Loucy (cell line): ENCODE data around the gene TUBD1.

Experiments
- H2AFZ ChIP-seq: fragments of 200-600 bp; sonication (generic); 2 replicates; pipeline ENCODE4 v1.6.0; 2016; ENCODE audit warnings: antibody characterized with exemption, mild to moderate bottlenecking, low read length, moderate library complexity
- H3F3A ChIP-seq: fragments of 200-600 bp; 2 replicates; pipeline ENCODE4 v1.6.0; 2016; ENCODE audit warnings: antibody characterized with exemption, low read depth, mild to moderate bottlenecking
- H3K27me3 ChIP-seq: fragments of 200-600 bp; sonication (generic); 2 replicates; pipeline ENCODE4 v1.6.1; 2014; ENCODE audit warnings: low read length, mild to moderate bottlenecking; ENCODE audit not compliant: insufficient read depth, poor library complexity, severe bottlenecking
- H3K36me3 ChIP-seq: fragments of 200-600 bp; sonication (generic); 2 replicates; pipeline ENCODE4 v1.6.1; 2016; ENCODE audit warnings: low read length; ENCODE audit not compliant: insufficient read depth
- H3K4me1 ChIP-seq: fragments of 200-600 bp; sonication (generic); 2 replicates; pipeline ENCODE4 v1.5.1; 2014; ENCODE audit warnings: low read length, mild to moderate bottlenecking; ENCODE audit not compliant: insufficient read depth, poor library complexity, severe bottlenecking
- H3K4me2 ChIP-seq: fragments of 200-600 bp; sonication (generic); 2 replicates; pipeline ENCODE4 v1.6.0; 2014; ENCODE audit warnings: antibody characterized with exemption, low read length, low read depth, mild to moderate bottlenecking; ENCODE audit not compliant: poor library complexity, severe bottlenecking
- H3K4me3 ChIP-seq: fragments of 200-600 bp; sonication (generic); 2 replicates; pipeline ENCODE4 v1.5.1; 2014; ENCODE audit warnings: low read length, mild to moderate bottlenecking, mixed read lengths; ENCODE audit not compliant: poor library complexity, severe bottlenecking
- H3K79me2 ChIP-seq: fragments of 200-600 bp; sonication (generic); 2 replicates; pipeline ENCODE4 v1.6.1; 2014; ENCODE audit warnings: low read length; ENCODE audit not compliant: insufficient read depth
- H3K9ac ChIP-seq: fragments of 200-600 bp; sonication (generic); 2 replicates; pipeline ENCODE4 v1.6.0; 2014; ENCODE audit warnings: mild to moderate bottlenecking, low read depth, low read length, moderate library complexity; ENCODE audit not compliant: poor library complexity, severe bottlenecking
- H3K9me2 ChIP-seq: fragments of 200-600 bp; sonication (generic); replicated peaks from 2 replicates; pipeline ENCODE4 v1.6.1; 2016; ENCODE audit warnings: low read depth, low read length, mixed read lengths
- H3K9me3 ChIP-seq: fragments of 200-600 bp; sonication (generic); 2 replicates; pipeline ENCODE4 v1.6.1; 2014; ENCODE audit warnings: mild to moderate bottlenecking, antibody characterized with exemption, low read length, low read depth; ENCODE audit not compliant: insufficient read depth
- H4K20me1 ChIP-seq: fragments of 200-600 bp; sonication (generic); 2 replicates; pipeline ENCODE4 v1.6.0; 2014; ENCODE audit warnings: antibody characterized with exemption, low read length, mild to moderate bottlenecking; ENCODE audit not compliant: insufficient read depth, poor library complexity, severe bottlenecking
- CTCF ChIP-seq: fragments of 200-600 bp; sonication (generic); conservative IDR thresholded peaks from 2 replicates; pipeline ENCODE4 v1.5.1; 2014; ENCODE audit warnings: mild to moderate bottlenecking, antibody characterized with exemption, low read length
- EZH2phosphoT487 ChIP-seq: fragments of 200-600 bp; IDR thresholded peaks from 2 replicates; pipeline ENCODE4 v1.6.1; 2018; ENCODE audit warnings: antibody characterized with exemption, mild to moderate bottlenecking, moderate library complexity, borderline replicate concordance

TUBD1 gene

DNA sequence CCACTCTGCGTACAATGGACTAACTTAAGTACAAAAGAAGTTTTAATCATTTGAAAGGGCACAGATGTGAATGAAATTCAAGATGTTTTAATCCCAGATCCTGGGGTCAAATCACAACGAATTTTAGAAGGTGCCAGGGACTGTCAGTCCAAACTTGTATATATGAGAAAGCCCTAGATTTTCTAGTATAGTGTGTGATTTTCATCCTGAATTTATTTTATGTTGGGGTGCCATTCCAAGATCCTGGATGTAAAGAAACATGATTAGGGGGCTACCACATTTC lies 64.3 kb downstream of the TUBD1 start:
- H4K20me1 ChIP-seq = no peaks in the 10 kb centered on the region
- peak overlapping the region; percentile 98 for H3K4me2 ChIP-seq
- H3K9ac ChIP-seq = peak overlapping the region; percentile 93
- H3K4me1 ChIP-seq = peaks cover 79% of the 10 kb centered on the region
- no peak overlapping the region for H2AFZ ChIP-seq
- no peaks in the 10 kb centered on the region for H3K27me3 ChIP-seq
- H3K9me3 ChIP-seq = no peaks in the 10 kb centered on the region
- H3K36me3 ChIP-seq = no peaks in the 10 kb centered on the region
- peak overlapping the region; percentile 74 for H3K4me3 ChIP-seq
- no peaks in the 10 kb centered on the region for H3K9me2 ChIP-seq
- peaks cover 32% of the 10 kb centered on the region for H3F3A ChIP-seq
- H3K79me2 ChIP-seq = peaks cover 56% of the 10 kb centered on the region
- TF ChIP-seq EZH2phosphoT487 = no peak

DNA sequence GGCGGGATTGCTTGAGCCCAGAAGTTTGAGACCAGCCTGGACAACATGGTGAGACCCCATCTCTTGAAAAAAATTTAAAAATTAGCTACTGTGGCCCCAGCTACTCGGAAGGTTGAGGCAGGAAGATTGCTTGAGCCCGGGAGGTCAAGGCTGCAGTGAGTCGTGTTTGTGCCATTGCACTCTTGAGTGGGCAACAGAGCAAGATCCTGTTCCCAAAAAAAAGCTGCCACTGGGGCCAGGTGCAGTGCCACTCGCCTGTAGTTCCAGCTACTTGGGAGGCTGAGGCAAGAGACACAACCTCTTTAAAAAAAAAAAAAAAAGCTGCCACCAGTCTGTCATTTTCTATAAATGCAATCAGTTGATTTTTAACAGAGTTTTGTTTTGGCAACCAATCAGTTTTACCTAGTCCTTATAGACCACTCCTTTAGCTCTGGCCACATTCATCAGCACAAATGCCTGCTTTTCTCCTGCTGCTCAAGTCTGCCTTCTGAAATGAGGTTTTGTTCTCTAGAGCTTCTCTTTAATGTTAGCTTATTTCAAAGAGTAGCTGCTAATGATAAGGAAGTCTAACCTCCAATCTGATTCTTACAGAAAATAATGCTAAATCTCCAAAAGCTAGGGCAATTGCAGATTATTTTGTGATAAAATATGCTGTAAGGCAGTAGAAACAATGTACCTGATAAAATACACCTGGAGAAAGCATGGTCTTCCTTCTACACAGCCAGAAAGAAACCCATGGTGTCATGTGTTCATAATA lies 64.8 kb downstream of the TUBD1 start:
- Histone ChIP-seq H3K4me3 (peak overlapping the region; percentile 74), H3F3A (peaks cover 29% of the 10 kb centered on the region), H3K79me2 (peaks cover 52% of the 10 kb centered on the region), H2AFZ (no peak overlapping the region), H3K9me2 (no peaks in the 10 kb centered on the region), H3K9ac (peak overlapping the region; percentile 93), H4K20me1 (no peaks in the 10 kb centered on the region), H3K27me3 (no peaks in the 10 kb centered on the region), H3K9me3 (no peaks in the 10 kb centered on the region), H3K4me2 (peak overlapping the region; percentile 98), H3K36me3 (no peaks in the 10 kb centered on the region), H3K4me1 (peaks cover 76% of the 10 kb centered on the region)
- TF ChIP-seq EZH2phosphoT487 (no peak), CTCF (no peak)

DNA sequence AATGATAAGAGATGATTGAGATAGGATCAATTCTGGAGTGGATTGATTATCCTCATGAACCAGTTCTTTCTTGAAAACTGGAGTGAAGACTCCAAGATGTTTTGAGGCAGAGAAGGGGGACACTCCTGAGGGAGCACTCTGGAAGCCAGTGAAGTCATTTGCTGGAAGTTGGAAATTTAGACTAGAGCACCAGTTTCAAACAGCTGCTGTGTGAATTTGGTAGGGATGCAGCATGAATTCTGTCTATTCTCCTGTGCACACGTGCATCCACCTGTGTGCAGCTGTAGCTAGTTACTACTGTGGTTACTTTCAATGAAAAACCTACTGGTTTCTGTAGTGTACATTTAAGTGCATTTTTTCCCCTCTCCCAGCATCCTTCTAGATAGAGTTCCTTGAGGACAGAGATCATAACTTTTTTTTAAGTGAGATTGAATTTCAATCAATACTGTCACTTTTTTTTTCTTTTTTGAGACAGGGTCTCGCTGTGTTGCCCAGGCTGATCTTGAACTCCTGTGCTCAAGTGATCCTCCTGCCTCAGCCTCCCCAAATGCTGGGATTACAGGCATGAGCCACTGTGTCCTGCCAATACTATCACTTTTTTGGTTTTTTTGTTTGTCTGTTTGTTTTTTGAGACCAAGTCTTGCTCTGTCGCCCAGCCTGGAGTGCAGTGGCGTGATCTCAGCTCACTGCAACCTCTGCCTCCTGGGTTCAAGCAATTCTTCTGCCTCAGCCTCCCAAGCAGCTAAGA lies 65.9 kb downstream of the TUBD1 start:
- Histone ChIP-seq H3F3A (peaks cover 27% of the 10 kb centered on the region), H3K4me3 (peak overlapping the region; percentile 74), H3K9ac (peak overlapping the region; percentile 93), H3K9me3 (no peaks in the 10 kb centered on the region), H3K4me2 (peak overlapping the region; percentile 98), H3K79me2 (peaks cover 44% of the 10 kb centered on the region), H2AFZ (no peak overlapping the region), H4K20me1 (no peaks in the 10 kb centered on the region), H3K4me1 (peaks cover 67% of the 10 kb centered on the region), H3K27me3 (no peaks in the 10 kb centered on the region), H3K9me2 (no peaks in the 10 kb centered on the region), H3K36me3 (no peaks in the 10 kb centered on the region)
- no peak for TF ChIP-seq CTCF
